Chondrocyte (in vitro differentiated cells): Measurements from ENCODE around the gene CDC34. TPM values are rescaled to one million over a fixed set of nuclear protein-coding genes. Genes with fewer than 3 reads are reported as not detected.

ENCODE experiments used
- DNase-seq: peaks from one replicate; pipeline ENCODE4 v3.0.0; 2021; ENCODE audit warnings: mixed read lengths, low spot score
- H3K27ac Mint-ChIP-seq: one replicate; pipeline ENCODE4 v1.8.0; 2021; ENCODE audit warnings: mild to moderate bottlenecking, moderate library complexity, mixed read lengths; ENCODE audit not compliant: unreplicated experiment
- H3K27me3 Mint-ChIP-seq: 2 replicates; pipeline ENCODE4 v1.8.0; 2021; ENCODE audit warnings: low read depth, mixed read lengths
- H3K36me3 Mint-ChIP-seq: 2 replicates; pipeline ENCODE4 v1.8.0; 2021; ENCODE audit warnings: low read depth, mixed read lengths
- H3K4me1 Mint-ChIP-seq: 2 replicates; pipeline ENCODE4 v1.8.0; 2021; ENCODE audit warnings: low read depth, mild to moderate bottlenecking, mixed read lengths
- H3K4me3 Mint-ChIP-seq: one replicate; pipeline ENCODE4 v1.8.0; 2021; ENCODE audit warnings: mild to moderate bottlenecking, moderate library complexity, mixed read lengths; ENCODE audit not compliant: unreplicated experiment
- H3K9me3 Mint-ChIP-seq: 2 replicates; pipeline ENCODE4 v1.8.0; 2021; ENCODE audit warnings: low read depth, mixed read lengths
- CTCF ChIP-seq: fragments of 200-600 bp; sonication (generic); IDR thresholded peaks from 2 replicates; pipeline ENCODE4 v1.5.0; 2021; ENCODE audit warnings: antibody characterized with exemption, mild to moderate bottlenecking, moderate library complexity
- total RNA-seq: library from RNA; stranded (reverse); gene quantifications from 3 replicates; pipeline ENCODE4 v1.2.1, GENCODE V29; 2021

Gene CDC34
- total RNA-seq, 1 donor from 2014 or later: 66.9 TPM

GRCh38 chr19:541699-542098 is 10.1 kb downstream of the CDC34 start:
- H3K36me3 Mint-ChIP-seq: peaks cover 10% of the 10 kb centered on the region
- H3K4me3 Mint-ChIP-seq: no peak overlapping the region
- DNase-seq: no peak
- no peak for TF ChIP-seq CTCF
- no peaks in the 10 kb centered on the region for H3K4me1 Mint-ChIP-seq
- no peaks in the 10 kb centered on the region for H3K9me3 Mint-ChIP-seq
- no peak overlapping the region for H3K27ac Mint-ChIP-seq
- H3K27me3 Mint-ChIP-seq: no peaks in the 10 kb centered on the region

- no peak for TF ChIP-seq CTCF
- Mint-ChIP-seq H3K27me3 (no peaks in the 10 kb centered on the region), H3K9me3 (no peaks in the 10 kb centered on the region), H3K27ac (no peak overlapping the region), H3K4me3 (no peak overlapping the region), H3K36me3 (peaks cover 10% of the 10 kb centered on the region), H3K4me1 (no peaks in the 10 kb centered on the region)
- DNase-seq: no peak
Measured at GRCh38 chr19:542173-542866, 10.8 kb downstream of the CDC34 start.

GRCh38 chr19:543910-544608 is 12.5 kb downstream of the CDC34 start, which contains the start of gene GZMM:
Gene GZMM (plus strand): TSS chr19:544053. CDS start chr19:544072, 19 bp downstream.
- Mint-ChIP-seq H3K27me3 (no peaks in the 10 kb centered on the region), H3K9me3 (no peaks in the 10 kb centered on the region), H3K4me3 (no peak within 1 kb of the TSS), H3K27ac (no peak within 1 kb of the TSS), H3K4me1 (no peaks in the 10 kb centered on the region), H3K36me3 (peaks cover 3% of the 10 kb centered on the region)
- TF ChIP-seq CTCF: no peak
- no peak for DNase-seq

- peaks cover 2% of the 10 kb centered on the region for H3K36me3 Mint-ChIP-seq
- no peaks in the 10 kb centered on the region for H3K27me3 Mint-ChIP-seq
- no peak overlapping the region for H3K27ac Mint-ChIP-seq
Measured at GRCh38 chr19:547117-547516, 15.6 kb downstream of the CDC34 start.

More at GRCh38 chr19:547117-547516, 15.6 kb downstream of the CDC34 start:
- TF ChIP-seq CTCF: no peak
- Mint-ChIP-seq H3K4me1 (peaks cover 4% of the 10 kb centered on the region), H3K4me3 (no peak overlapping the region), H3K9me3 (no peaks in the 10 kb centered on the region)
- DNase-seq: no peak
